Ascending aorta (tissue), 2 donors: Measurements from ENCODE around the gene ACSS3. TPM values are rescaled to one million over a fixed set of nuclear protein-coding genes. Genes with fewer than 3 reads are reported as not detected.

Experiments used
- DNase-seq, 2 donors: peaks; one replicate each; pipeline ENCODE4 v3.0.0-alpha.2; 2019; ENCODE audit warnings: low spot score in 2 of 2
- H3K27ac ChIP-seq, 2 donors: fragments of 200-600 bp; sonication (generic); one replicate each; pipeline ENCODE4 v1.5.1; 2016 to 2017; ENCODE audit warnings: mild to moderate bottlenecking in 1 of 2
- H3K27me3 ChIP-seq: fragments of 200-600 bp; sonication (generic); one replicate; pipeline ENCODE4 v1.5.1; 2017
- H3K36me3 ChIP-seq, 2 donors: fragments of 200-600 bp; sonication (generic); one replicate each; pipeline ENCODE4 v1.5.1; 2016
- H3K4me1 ChIP-seq, 2 donors: fragments of 200-600 bp; sonication (generic); one replicate each; pipeline ENCODE4 v1.5.1; 2016 to 2017; ENCODE audit warnings: mild to moderate bottlenecking in 1 of 2
- H3K4me3 ChIP-seq, 2 donors: fragments of 200-600 bp; sonication (generic); one replicate each; pipeline ENCODE4 v1.5.1; 2016 to 2017; ENCODE audit warnings: mild to moderate bottlenecking in 1 of 2
- H3K9me3 ChIP-seq, 2 donors: fragments of 200-600 bp; sonication (generic); one replicate each; pipeline ENCODE4 v1.5.1; 2016
- intact Hi-C: fragments of 100-400 bp; cut with DNase I; formaldehyde crosslinking; loops from one replicate; pipeline ENCODE4 v1.15.1; 2023
- total RNA-seq: library from RNA; depleted of rRNA; stranded (reverse); fragments of >200 nt; gene quantifications from one replicate; pipeline ENCODE4 v1.1.0, GENCODE V29; 2016
- TF ChIP-seq, protein P1 (sequence below), 3 experiments: fragments of 200-600 bp in 2 of 3; fragments of 450-650 bp in 1 of 3; sonication (generic) in 2 of 3; IDR thresholded peaks; one replicate each; pipeline ENCODE4 v1.5.1; 2016 to 2019; ENCODE audit warnings: antibody characterized with exemption in 3 of 3, mild to moderate bottlenecking in 1 of 3, moderate library complexity in 1 of 3

Gene ACSS3
- total RNA-seq, 1 donor from 2014 or later: 11.6 TPM

- Histone ChIP-seq H3K4me3 (no peak overlapping the region), H3K9me3 (no peaks in the 10 kb centered on the region), H3K27me3 (no peaks in the 10 kb centered on the region), H3K36me3 (no peaks in the 10 kb centered on the region), H3K27ac (no peak overlapping the region), H3K4me1 (no peaks in the 10 kb centered on the region)
- TF ChIP-seq, protein P1, sequence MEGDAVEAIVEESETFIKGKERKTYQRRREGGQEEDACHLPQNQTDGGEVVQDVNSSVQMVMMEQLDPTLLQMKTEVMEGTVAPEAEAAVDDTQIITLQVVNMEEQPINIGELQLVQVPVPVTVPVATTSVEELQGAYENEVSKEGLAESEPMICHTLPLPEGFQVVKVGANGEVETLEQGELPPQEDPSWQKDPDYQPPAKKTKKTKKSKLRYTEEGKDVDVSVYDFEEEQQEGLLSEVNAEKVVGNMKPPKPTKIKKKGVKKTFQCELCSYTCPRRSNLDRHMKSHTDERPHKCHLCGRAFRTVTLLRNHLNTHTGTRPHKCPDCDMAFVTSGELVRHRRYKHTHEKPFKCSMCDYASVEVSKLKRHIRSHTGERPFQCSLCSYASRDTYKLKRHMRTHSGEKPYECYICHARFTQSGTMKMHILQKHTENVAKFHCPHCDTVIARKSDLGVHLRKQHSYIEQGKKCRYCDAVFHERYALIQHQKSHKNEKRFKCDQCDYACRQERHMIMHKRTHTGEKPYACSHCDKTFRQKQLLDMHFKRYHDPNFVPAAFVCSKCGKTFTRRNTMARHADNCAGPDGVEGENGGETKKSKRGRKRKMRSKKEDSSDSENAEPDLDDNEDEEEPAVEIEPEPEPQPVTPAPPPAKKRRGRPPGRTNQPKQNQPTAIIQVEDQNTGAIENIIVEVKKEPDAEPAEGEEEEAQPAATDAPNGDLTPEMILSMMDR (IDR thresholded peaks at IDR 0.05): no peak
- intact Hi-C loops: no loop called here
- DNase-seq: no peak
Measured at GRCh38 chr12:81253360-81253759, 175.5 kb downstream of the ACSS3 start.

DNA sequence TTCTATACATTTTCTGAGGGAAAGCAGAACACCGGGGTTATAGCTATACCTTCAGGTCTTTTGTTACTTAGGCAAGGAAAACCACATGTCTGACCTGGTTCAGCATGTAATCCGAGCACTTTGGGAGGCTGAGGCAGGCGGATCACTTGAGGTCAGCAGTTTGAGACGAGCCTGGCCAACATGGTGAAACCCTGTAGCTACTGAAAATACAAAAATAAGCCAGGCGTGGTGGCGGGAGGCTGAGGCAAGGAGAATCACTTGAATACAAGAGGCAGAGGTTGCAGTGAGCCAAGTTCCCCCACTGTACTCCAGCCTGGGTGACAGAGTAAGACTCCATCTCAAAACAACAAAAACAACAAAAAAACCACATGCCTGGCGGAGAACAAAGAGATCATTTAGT lies 177.6 kb downstream of the ACSS3 start:
- TF ChIP-seq, protein P1 (IDR thresholded peaks at IDR 0.05): no peak
- intact Hi-C loops: no loop called here

GRCh38 chr12:81255947-81256346 lies 178.1 kb downstream of the ACSS3 start:
- intact Hi-C loops: no loop called here
- Histone ChIP-seq H3K4me3 (no peak overlapping the region), H3K4me1 (no peaks in the 10 kb centered on the region), H3K36me3 (no peaks in the 10 kb centered on the region), H3K27ac (no peak overlapping the region), H3K27me3 (no peaks in the 10 kb centered on the region), H3K9me3 (no peaks in the 10 kb centered on the region)
- no peak for DNase-seq
- TF ChIP-seq, protein P1 (IDR thresholded peaks at IDR 0.05): no peak

More for the DNA sequence above, 177.6 kb downstream of the ACSS3 start:
- no peak overlapping the region for H3K4me3 ChIP-seq
- H3K36me3 ChIP-seq: no peaks in the 10 kb centered on the region
- H3K27me3 ChIP-seq: no peaks in the 10 kb centered on the region
- H3K27ac ChIP-seq: no peak overlapping the region
- H3K4me1 ChIP-seq: no peaks in the 10 kb centered on the region
- no peaks in the 10 kb centered on the region for H3K9me3 ChIP-seq
- DNase-seq: no peak

DNA sequence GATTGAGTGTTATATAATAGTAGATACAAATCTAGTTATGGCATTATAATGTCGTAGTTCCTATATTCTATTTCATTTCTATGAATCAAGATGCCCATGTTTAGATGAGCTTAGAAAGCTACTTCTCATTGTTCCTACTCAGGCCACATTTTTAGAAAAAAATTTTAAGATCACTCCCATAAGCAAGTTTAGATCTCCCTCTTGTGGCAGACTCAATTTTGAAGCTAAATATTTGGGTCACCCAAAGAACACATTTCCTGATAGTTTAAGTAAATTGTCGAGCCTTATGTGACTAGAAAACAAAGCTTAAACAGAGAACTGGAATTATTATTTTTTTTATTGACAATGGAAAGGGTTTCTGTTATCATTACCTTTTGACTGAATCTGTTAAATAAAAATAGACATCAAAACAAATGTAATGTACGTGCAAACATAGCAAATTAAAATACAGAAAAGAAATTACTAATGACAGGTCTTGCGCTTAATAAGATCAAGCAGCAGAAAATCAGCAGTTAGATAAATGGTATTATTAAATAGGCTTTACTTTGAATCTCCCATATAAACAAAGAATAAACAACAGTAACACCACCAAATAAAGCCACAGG lies 180.2 kb downstream of the ACSS3 start:
- no peaks in the 10 kb centered on the region for H3K9me3 ChIP-seq
- H3K4me1 ChIP-seq: no peaks in the 10 kb centered on the region
- H3K27ac ChIP-seq: no peak overlapping the region
- no peak for DNase-seq
- H3K4me3 ChIP-seq: no peak overlapping the region
- no peaks in the 10 kb centered on the region for H3K36me3 ChIP-seq
- intact Hi-C loops: no loop called here
- TF ChIP-seq, protein P1 (IDR thresholded peaks at IDR 0.05): peak in 2 of 3 experiments; percentile 9 to 58
- no peaks in the 10 kb centered on the region for H3K27me3 ChIP-seq

DNA sequence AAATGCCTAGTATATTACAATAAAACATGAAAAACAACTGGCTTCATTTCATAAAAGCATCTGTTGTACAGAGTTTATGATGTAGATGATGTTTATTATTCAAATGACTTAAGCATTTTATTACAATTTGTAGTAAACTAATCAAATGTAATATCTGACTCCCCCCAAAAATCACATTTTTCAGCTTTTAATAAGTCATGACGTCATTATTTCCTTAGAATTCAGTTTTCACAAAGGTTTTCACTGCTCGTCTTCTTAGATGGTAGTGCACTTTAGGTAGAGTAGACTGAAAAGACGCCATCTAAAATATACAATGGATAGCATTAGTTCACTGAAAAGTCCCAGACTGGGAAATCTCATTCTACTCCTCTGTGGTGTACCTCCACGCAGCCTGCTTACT lies 181.5 kb downstream of the ACSS3 start:
- Histone ChIP-seq H3K27me3 (no peaks in the 10 kb centered on the region), H3K4me3 (no peak overlapping the region), H3K9me3 (no peaks in the 10 kb centered on the region), H3K4me1 (no peaks in the 10 kb centered on the region), H3K27ac (no peak overlapping the region), H3K36me3 (no peaks in the 10 kb centered on the region)
- intact Hi-C loops: no loop called here
- no peak for DNase-seq
- TF ChIP-seq, protein P1 (IDR thresholded peaks at IDR 0.05): no peak
